HG03196 (cell line): ENCODE measurements around the gene FHIT.
A peak's percentile ranks its signal among the peaks of the same experiment; 100 is the strongest.

ENCODE experiments used
- ATAC-seq: cut with Tn5 transposase; IDR thresholded peaks from one replicate; pipeline ENCODE4 v1.9.1; 2021; ENCODE audit not compliant: unreplicated experiment

FHIT gene

GRCh38 chr3:60657972-60658371, 593.3 kb downstream of the FHIT start:
- ATAC-seq, result peak; percentile 90

- no peak for ATAC-seq
Measured at GRCh38 chr3:60652829-60653228, 598.4 kb downstream of the FHIT start.

- ATAC-seq, result no peak
Measured at GRCh38 chr3:60651799-60652198, 599.5 kb downstream of the FHIT start.

GRCh38 chr3:60650171-60650570, 601.1 kb downstream of the FHIT start:
- no peak for ATAC-seq

- no peak for ATAC-seq
Measured at GRCh38 chr3:60645801-60646200, 605.5 kb downstream of the FHIT start.

GRCh38 chr3:60643831-60644230, 607.4 kb downstream of the FHIT start:
- no peak for ATAC-seq

- ATAC-seq, result no peak
Measured at GRCh38 chr3:60641354-60641753, 609.9 kb downstream of the FHIT start.

- ATAC-seq, result no peak
Measured at GRCh38 chr3:60636846-60637245, 614.4 kb downstream of the FHIT start.

- ATAC-seq, result no peak
Measured at GRCh38 chr3:60633644-60634043, 617.6 kb downstream of the FHIT start.

- no peak for ATAC-seq
Measured at GRCh38 chr3:60631509-60631908, 619.7 kb downstream of the FHIT start.

GRCh38 chr3:60630953-60631352, 620.3 kb downstream of the FHIT start:
- no peak for ATAC-seq

- no peak for ATAC-seq
Measured at GRCh38 chr3:60629816-60630215, 621.4 kb downstream of the FHIT start.

GRCh38 chr3:60622349-60622748, 628.9 kb downstream of the FHIT start:
- ATAC-seq, result no peak

GRCh38 chr3:60617188-60617587, 634.1 kb downstream of the FHIT start:
- ATAC-seq, result no peak

- no peak for ATAC-seq
Measured at GRCh38 chr3:60613769-60614303, 637.4 kb downstream of the FHIT start.

GRCh38 chr3:60610441-60611112, 640.7 kb downstream of the FHIT start:
- no peak for ATAC-seq

- ATAC-seq, result no peak
Measured at GRCh38 chr3:60609446-60609845, 641.8 kb downstream of the FHIT start.

GRCh38 chr3:60603860-60604259, 647.4 kb downstream of the FHIT start:
- ATAC-seq, result no peak

- ATAC-seq, result no peak
Measured at GRCh38 chr3:60600848-60601247, 650.4 kb downstream of the FHIT start.

- no peak for ATAC-seq
Measured at GRCh38 chr3:60599586-60599985, 651.7 kb downstream of the FHIT start.

- ATAC-seq, result no peak
Measured at GRCh38 chr3:60598671-60599070, 652.6 kb downstream of the FHIT start.

- no peak for ATAC-seq
Measured at GRCh38 chr3:60594025-60594424, 657.2 kb downstream of the FHIT start.

GRCh38 chr3:60591267-60591666, 660.0 kb downstream of the FHIT start:
- ATAC-seq, result no peak
